OCI-LY1 (cell line): ENCODE measurements around the gene CNPPD1.

ENCODE experiments used
- CTCF ChIP-seq: fragments of 200-600 bp; sonication (generic), shearing (Covaris generic); IDR thresholded peaks from 2 replicates; pipeline ENCODE4 v1.5.1; 2017; ENCODE audit warnings: mild to moderate bottlenecking, antibody characterized with exemption, low read length, moderate library complexity, mixed read lengths
- EZH2 ChIP-seq: fragments of 200-600 bp; sonication (generic), shearing (Covaris generic); IDR thresholded peaks from 2 replicates; pipeline ENCODE4 v1.8.0; 2017; ENCODE audit warnings: borderline replicate concordance, mixed run types, mild to moderate bottlenecking, antibody characterized with exemption, low read length, moderate library complexity, mixed read lengths

GRCh38 chr2:219218732-219219701 is 42.3 kb upstream of the CNPPD1 start, which contains the start of gene ABCB6:
- TF ChIP-seq CTCF (no peak), EZH2 (no peak)
